ENCODE data around the gene RNASE7.

The RNASE7 gene

GRCh38 chr14:21092273-21093011 lies 50.3 kb downstream of the RNASE7 start:
- peaks cover 7% of the 10 kb centered on the region; the same call in 1 of the 2 replicates for H4K20me1 ChIP-seq (ENCODE audit: control insufficient read depth, insufficient read depth, low read depth, low read length)
- H3K4me1 ChIP-seq (ENCODE audit: control insufficient read depth, low read length): peaks cover 23% of the 10 kb centered on the region
- H3F3A ChIP-seq (ENCODE audit: control insufficient read depth, insufficient read depth): peaks cover 13% of the 10 kb centered on the region
- no peaks in the 10 kb centered on the region for H3K79me2 ChIP-seq (ENCODE audit: control insufficient read depth, low read length)
- no peak overlapping the region for H3K27ac ChIP-seq (ENCODE audit: low read depth, low read length)
- no peaks in the 10 kb centered on the region for H3K9me2 ChIP-seq (replicated peaks; ENCODE audit: control insufficient read depth, low read length)
- no peak overlapping the region for H3K4me3 ChIP-seq (ENCODE audit: low read length)
- no peaks in the 10 kb centered on the region for H3K27me3 ChIP-seq (ENCODE audit: control insufficient read depth, low read length)
- TF ChIP-seq, protein P1, sequence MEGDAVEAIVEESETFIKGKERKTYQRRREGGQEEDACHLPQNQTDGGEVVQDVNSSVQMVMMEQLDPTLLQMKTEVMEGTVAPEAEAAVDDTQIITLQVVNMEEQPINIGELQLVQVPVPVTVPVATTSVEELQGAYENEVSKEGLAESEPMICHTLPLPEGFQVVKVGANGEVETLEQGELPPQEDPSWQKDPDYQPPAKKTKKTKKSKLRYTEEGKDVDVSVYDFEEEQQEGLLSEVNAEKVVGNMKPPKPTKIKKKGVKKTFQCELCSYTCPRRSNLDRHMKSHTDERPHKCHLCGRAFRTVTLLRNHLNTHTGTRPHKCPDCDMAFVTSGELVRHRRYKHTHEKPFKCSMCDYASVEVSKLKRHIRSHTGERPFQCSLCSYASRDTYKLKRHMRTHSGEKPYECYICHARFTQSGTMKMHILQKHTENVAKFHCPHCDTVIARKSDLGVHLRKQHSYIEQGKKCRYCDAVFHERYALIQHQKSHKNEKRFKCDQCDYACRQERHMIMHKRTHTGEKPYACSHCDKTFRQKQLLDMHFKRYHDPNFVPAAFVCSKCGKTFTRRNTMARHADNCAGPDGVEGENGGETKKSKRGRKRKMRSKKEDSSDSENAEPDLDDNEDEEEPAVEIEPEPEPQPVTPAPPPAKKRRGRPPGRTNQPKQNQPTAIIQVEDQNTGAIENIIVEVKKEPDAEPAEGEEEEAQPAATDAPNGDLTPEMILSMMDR (IDR thresholded peaks at IDR 0.05; ENCODE audit: low read depth, low read length, poor library complexity, severe bottlenecking): peak; percentile 100
- TF ChIP-seq EZH2phosphoT487 (IDR thresholded peaks at IDR 0.05; ENCODE audit: borderline replicate concordance, low read length): no peak
- peaks cover 3% of the 10 kb centered on the region; the same call in 1 of the 2 replicates for H3K36me3 ChIP-seq (ENCODE audit: control insufficient read depth, low read length)
- no peak overlapping the region for H3K4me2 ChIP-seq (ENCODE audit: low read length)
- H3K9me3 ChIP-seq (ENCODE audit: control insufficient read depth, insufficient read depth, low read length): no peaks in the 10 kb centered on the region

GRCh38 chr14:21093018-21093417 lies 50.9 kb downstream of the RNASE7 start:
- H3K27me3 ChIP-seq (ENCODE audit: control insufficient read depth, low read length): no peaks in the 10 kb centered on the region
- no peak overlapping the region for H3K4me3 ChIP-seq (ENCODE audit: low read length)
- H3K9me2 ChIP-seq (replicated peaks; ENCODE audit: control insufficient read depth, low read length): no peaks in the 10 kb centered on the region
- H3K79me2 ChIP-seq (ENCODE audit: control insufficient read depth, low read length): no peaks in the 10 kb centered on the region
- peaks cover 3% of the 10 kb centered on the region; the same call in 1 of the 2 replicates for H3K36me3 ChIP-seq (ENCODE audit: control insufficient read depth, low read length)
- peaks cover 7% of the 10 kb centered on the region; the same call in 1 of the 2 replicates for H4K20me1 ChIP-seq (ENCODE audit: control insufficient read depth, insufficient read depth, low read depth, low read length)
- no peak overlapping the region for H3K4me2 ChIP-seq (ENCODE audit: low read length)
- no peaks in the 10 kb centered on the region for H3K9me3 ChIP-seq (ENCODE audit: control insufficient read depth, insufficient read depth, low read length)
- H3K4me1 ChIP-seq (ENCODE audit: control insufficient read depth, low read length): peaks cover 22% of the 10 kb centered on the region
- H3F3A ChIP-seq (ENCODE audit: control insufficient read depth, insufficient read depth): peaks cover 13% of the 10 kb centered on the region
- no peak for TF ChIP-seq EZH2phosphoT487 (IDR thresholded peaks at IDR 0.05; ENCODE audit: borderline replicate concordance, low read length)
- TF ChIP-seq, protein P1 (IDR thresholded peaks at IDR 0.05; ENCODE audit: low read depth, low read length, poor library complexity, severe bottlenecking): no peak
- no peak overlapping the region for H3K27ac ChIP-seq (ENCODE audit: low read depth, low read length)

Data from DOHH2 (cell line).